CD4-positive, alpha-beta memory T cell (primary cell): ENCODE data around the gene CAPN1. TPM values are rescaled to one million over a fixed set of nuclear protein-coding genes. Genes with fewer than 3 reads are reported as not detected.

Source experiments
- CTCF ChIA-PET: fragments of 350-600 bp; sonication (Branson Sonifier 250); formaldehyde crosslinking; loops from one replicate; lab custom pipeline; 2021; ENCODE audit warnings: inconsistent platforms; ENCODE audit not compliant: partially characterized antibody; lab: Charles Lee
- POLR2A ChIA-PET: fragments of 350-600 bp; sonication (Branson Sonifier 250); formaldehyde crosslinking; loops from one replicate; lab custom pipeline; 2021; ENCODE audit not compliant: partially characterized antibody; lab: Charles Lee
- DNase-seq, 5 donors: peaks; one replicate each; pipeline versions ENCODE4 v3.0.0 to v3.0.0-alpha.2; 2020 to 2022; ENCODE audit warnings: mixed read lengths in 1 of 5
- H3K27ac ChIP-seq: one replicate; pipeline ENCODE4 v1.7.0; 2013; ENCODE audit warnings: low read depth, low read length
- H3K27me3 ChIP-seq: 2 replicates; pipeline ENCODE4 v1.7.0; 2013; ENCODE audit warnings: mild to moderate bottlenecking, low read length, moderate library complexity; ENCODE audit not compliant: insufficient read depth
- H3K36me3 ChIP-seq: 2 replicates; pipeline ENCODE4 v1.7.0; 2013; ENCODE audit warnings: mild to moderate bottlenecking, low read length, moderate library complexity; ENCODE audit not compliant: insufficient read depth
- H3K4me1 ChIP-seq: 2 replicates; pipeline ENCODE4 v1.7.0; 2013; ENCODE audit warnings: mild to moderate bottlenecking, low read length, moderate library complexity; ENCODE audit not compliant: insufficient read depth
- H3K4me3 ChIP-seq, 2 donors: one replicate each; pipeline ENCODE4 v1.7.0; 2013; ENCODE audit warnings: low read length in 2 of 2, mild to moderate bottlenecking in 1 of 2
- H3K9me3 ChIP-seq, 2 donors: one replicate each; pipeline ENCODE4 v1.7.0; 2013; ENCODE audit warnings: low read length in 2 of 2, control low read depth in 1 of 2; ENCODE audit not compliant: control insufficient read depth in 1 of 2
- H3K27ac Mint-ChIP-seq, 7 donors: one replicate each; pipeline ENCODE4 v1.8.0; 2020 to 2021; ENCODE audit warnings: mixed read lengths in 7 of 7, mild to moderate bottlenecking in 6 of 7, inconsistent platforms in 3 of 7, moderate library complexity in 3 of 7
- H3K27me3 Mint-ChIP-seq, 2 donors: one replicate each; pipeline ENCODE4 v1.8.0; 2020 to 2021; ENCODE audit warnings: mixed read lengths in 2 of 2
- H3K36me3 Mint-ChIP-seq, 2 donors: one replicate each; pipeline ENCODE4 v1.8.0; 2020 to 2021; ENCODE audit warnings: mixed read lengths in 2 of 2, inconsistent platforms in 1 of 2, mild to moderate bottlenecking in 1 of 2
- H3K4me1 Mint-ChIP-seq, 4 donors: one replicate each; pipeline ENCODE4 v1.8.0; 2020 to 2021; ENCODE audit warnings: mixed read lengths in 4 of 4, mild to moderate bottlenecking in 1 of 4
- H3K4me3 Mint-ChIP-seq, 8 donors: one replicate each; pipeline ENCODE4 v1.8.0; 2020 to 2021; ENCODE audit warnings: mixed read lengths in 8 of 8, mild to moderate bottlenecking in 7 of 8, moderate library complexity in 6 of 8, inconsistent platforms in 3 of 8
- H3K9me3 Mint-ChIP-seq, 8 donors: one replicate each; pipeline ENCODE4 v1.8.0; 2020 to 2021; ENCODE audit warnings: mixed read lengths in 8 of 8, mild to moderate bottlenecking in 5 of 8, inconsistent platforms in 3 of 8, moderate library complexity in 1 of 8
- intact Hi-C: fragments of 100-400 bp; cut with micrococcal nuclease; formaldehyde crosslinking; loops from one replicate; pipeline ENCODE4 v1.15.1; 2023
- polyA plus RNA-seq, 2 donors: library from polyadenylated mRNA; unstranded; fragments of 300-500 nt; fragmentation: Illumina TruSeq; gene quantifications; one replicate each; pipeline ENCODE4 v1.2.3, GENCODE V29; 2021
- total RNA-seq, 2 experiments: library from RNA; stranded (reverse); gene quantifications; one replicate each; pipeline ENCODE4 v1.2.3, GENCODE V29; 2021

Gene CAPN1
- total and polyA plus RNA-seq, 4 experiments from 2014 or later: 115 to 141 (median 131) TPM

DNA sequence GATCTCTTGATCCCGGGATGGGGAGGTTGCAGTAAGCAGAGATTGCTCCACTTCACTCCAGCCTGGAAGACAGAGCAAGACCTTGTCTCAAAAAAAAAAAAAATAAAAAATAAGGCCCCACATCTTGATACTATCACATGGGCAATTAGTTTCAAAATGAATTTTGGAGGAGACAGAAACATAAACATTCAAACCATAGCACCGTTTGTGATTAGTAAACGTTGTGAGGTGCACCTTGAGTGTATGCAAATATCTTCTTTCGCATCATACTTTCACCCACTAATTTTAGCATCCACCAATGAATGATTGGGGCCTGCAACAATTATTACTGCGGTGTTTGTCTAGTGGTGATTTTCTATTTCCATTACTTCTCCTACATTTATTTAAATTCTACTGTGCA lies 22.7 kb upstream of the CAPN1 start:
- no peaks in the 10 kb centered on the region for H3K27me3 ChIP-seq
- no peaks in the 10 kb centered on the region for H3K36me3 Mint-ChIP-seq
- peaks cover 0 to 4% of the 10 kb centered on the region in 2 donors for H3K27me3 Mint-ChIP-seq
- no peak overlapping the region for H3K4me3 ChIP-seq
- ChIA-PET POLR2A (no interaction called here), CTCF (no interaction called here)
- no peak overlapping the region for H3K27ac Mint-ChIP-seq
- no peaks in the 10 kb centered on the region for H3K4me1 Mint-ChIP-seq
- no peak overlapping the region for H3K4me3 Mint-ChIP-seq
- H3K36me3 ChIP-seq: no peaks in the 10 kb centered on the region
- H3K9me3 Mint-ChIP-seq: no peaks in the 10 kb centered on the region
- no peaks in the 10 kb centered on the region for H3K4me1 ChIP-seq
- no peaks in the 10 kb centered on the region for H3K9me3 ChIP-seq
- DNase-seq: no peak
- intact Hi-C loops: no loop called here
- H3K27ac ChIP-seq: no peak overlapping the region

DNA sequence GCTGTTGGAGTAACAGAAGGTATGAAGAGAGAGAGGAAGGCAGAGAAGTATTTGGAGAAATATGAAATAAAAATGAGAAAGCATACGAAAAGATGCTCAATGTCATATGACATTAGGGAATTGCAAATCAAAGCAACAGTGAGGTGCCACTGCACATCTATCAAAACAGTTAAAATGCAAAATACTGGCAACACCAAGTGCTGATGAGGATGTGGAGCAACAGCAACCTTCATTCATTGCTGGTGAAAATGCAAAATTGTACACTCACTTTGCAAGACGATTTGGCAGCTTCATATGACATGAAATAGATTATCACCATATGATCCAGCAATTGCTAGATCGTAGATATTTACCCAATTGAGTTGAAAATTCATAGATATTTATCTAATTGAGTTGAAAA lies 21.1 kb upstream of the CAPN1 start:
- H3K27ac ChIP-seq: no peak overlapping the region
- CTCF ChIA-PET: no interaction called here
- H3K27me3 ChIP-seq: no peaks in the 10 kb centered on the region
- H3K27ac Mint-ChIP-seq: no peak overlapping the region
- intact Hi-C loops: no loop called here
- H3K9me3 ChIP-seq: no peaks in the 10 kb centered on the region
- POLR2A ChIA-PET: no interaction called here
- DNase-seq: no peak
- H3K4me3 ChIP-seq: no peak overlapping the region
- H3K36me3 ChIP-seq: no peaks in the 10 kb centered on the region
- H3K4me1 ChIP-seq: no peaks in the 10 kb centered on the region
- H3K36me3 Mint-ChIP-seq: no peaks in the 10 kb centered on the region
- H3K27me3 Mint-ChIP-seq: peaks cover 0 to 4% of the 10 kb centered on the region in 2 donors
- no peak overlapping the region for H3K4me3 Mint-ChIP-seq
- H3K4me1 Mint-ChIP-seq: no peaks in the 10 kb centered on the region
- no peaks in the 10 kb centered on the region for H3K9me3 Mint-ChIP-seq

DNA sequence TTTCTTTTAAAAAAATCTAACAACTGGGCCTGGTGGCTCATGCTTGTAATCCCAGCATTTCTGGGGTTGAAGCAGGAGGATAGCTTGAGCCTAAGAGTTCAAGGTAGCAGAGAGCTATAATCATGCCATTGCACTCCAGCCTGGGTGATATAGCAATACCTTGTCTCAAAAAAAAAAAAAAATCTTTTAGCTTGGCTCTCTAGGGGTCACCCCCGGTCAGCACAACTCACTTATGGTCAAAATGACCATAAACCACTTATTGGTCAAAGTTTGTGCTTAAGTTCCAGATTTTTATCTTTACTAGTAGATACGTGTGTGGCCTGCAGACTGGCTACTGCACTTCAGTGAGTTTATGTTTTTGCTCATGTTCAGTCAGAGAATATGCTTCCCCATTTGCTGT lies 18.0 kb upstream of the CAPN1 start:
- Mint-ChIP-seq H3K36me3 (no peaks in the 10 kb centered on the region), H3K27me3 (peaks cover 0 to 4% of the 10 kb centered on the region in 2 donors), H3K4me1 (no peaks in the 10 kb centered on the region), H3K9me3 (no peaks in the 10 kb centered on the region), H3K27ac (no peak overlapping the region), H3K4me3 (no peak overlapping the region)
- Histone ChIP-seq H3K36me3 (no peaks in the 10 kb centered on the region), H3K4me1 (no peaks in the 10 kb centered on the region), H3K27me3 (no peaks in the 10 kb centered on the region), H3K27ac (no peak overlapping the region), H3K4me3 (no peak overlapping the region), H3K9me3 (no peaks in the 10 kb centered on the region)
- intact Hi-C loops: no loop called here
- POLR2A ChIA-PET: no interaction called here
- CTCF ChIA-PET: no interaction called here
- no peak for DNase-seq

DNA sequence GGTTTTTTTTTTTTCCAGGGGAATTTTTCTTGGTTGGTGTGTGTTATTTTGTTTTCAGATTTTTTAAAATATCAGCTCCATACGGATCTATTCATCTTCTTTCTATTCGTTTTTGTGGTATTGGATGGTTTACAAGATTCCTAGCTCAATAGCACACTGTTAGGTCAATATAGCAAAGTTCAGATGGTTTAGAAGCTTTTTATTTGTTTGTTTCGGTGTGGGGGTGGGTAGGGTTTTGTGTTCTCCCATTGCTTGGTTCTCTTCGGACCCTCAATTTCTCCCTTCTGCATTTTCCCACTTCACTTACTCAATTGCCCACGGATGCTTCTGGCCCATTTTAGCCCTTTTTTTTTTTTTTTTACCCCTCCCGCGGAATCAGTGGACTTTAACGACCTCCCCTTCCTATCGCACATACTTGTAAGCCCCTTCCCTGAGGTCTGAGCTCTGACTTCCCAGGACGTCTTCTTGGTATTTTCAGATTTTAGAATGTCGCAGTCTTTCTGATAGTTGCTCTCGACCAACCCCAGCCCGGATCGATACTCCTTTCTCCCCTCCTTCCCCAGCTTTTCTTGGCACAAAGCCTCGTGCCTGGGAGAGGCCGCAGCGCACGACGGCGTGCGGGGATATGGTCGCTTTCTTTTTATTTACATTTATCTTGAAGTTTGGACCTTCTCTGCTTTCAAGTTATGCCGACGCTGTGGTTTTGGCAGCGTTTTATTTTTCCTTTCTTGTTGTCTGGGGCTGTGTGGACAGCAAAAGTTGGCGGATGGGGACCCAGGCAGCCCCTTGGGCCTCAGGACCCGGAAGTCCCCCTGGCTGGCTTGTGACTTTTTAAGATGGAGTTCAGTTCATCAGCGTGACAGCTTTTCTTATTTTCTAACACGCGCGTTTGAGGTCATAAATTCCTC lies 16.1 kb upstream of the CAPN1 start:
- ChIA-PET POLR2A (no interaction called here), CTCF (no interaction called here)
- no peaks in the 10 kb centered on the region for H3K9me3 ChIP-seq
- H3K4me3 ChIP-seq: no peak overlapping the region
- Mint-ChIP-seq H3K27me3 (no peaks in the 10 kb centered on the region), H3K4me1 (no peaks in the 10 kb centered on the region), H3K27ac (no peak overlapping the region), H3K9me3 (no peaks in the 10 kb centered on the region), H3K36me3 (no peaks in the 10 kb centered on the region), H3K4me3 (no peak overlapping the region)
- H3K4me1 ChIP-seq: no peaks in the 10 kb centered on the region
- intact Hi-C loops: no loop called here
- H3K36me3 ChIP-seq: no peaks in the 10 kb centered on the region
- DNase-seq: no peak
- no peak overlapping the region for H3K27ac ChIP-seq
- H3K27me3 ChIP-seq: no peaks in the 10 kb centered on the region

DNA sequence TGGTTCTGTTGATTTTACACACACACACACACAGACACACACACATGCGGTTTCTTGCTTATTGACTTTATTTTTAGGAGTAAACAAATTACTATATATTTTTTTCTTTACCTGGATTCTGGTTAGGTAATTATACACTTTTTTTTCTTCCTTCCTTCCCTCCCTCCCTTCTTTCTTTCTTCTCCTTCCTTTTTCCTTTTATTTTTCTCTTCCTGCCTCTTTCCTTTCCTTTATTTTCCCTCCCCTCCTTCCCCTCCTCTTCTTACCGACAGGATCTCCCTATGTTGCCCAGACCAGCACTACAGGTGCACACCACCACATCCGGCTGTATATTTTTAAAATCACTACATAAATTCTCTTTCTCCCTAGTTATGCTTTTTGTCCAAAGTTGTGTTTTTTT lies 14.8 kb upstream of the CAPN1 start:
- Histone ChIP-seq H3K36me3 (no peaks in the 10 kb centered on the region), H3K4me3 (no peak overlapping the region), H3K27ac (no peak overlapping the region), H3K4me1 (no peaks in the 10 kb centered on the region), H3K27me3 (no peaks in the 10 kb centered on the region), H3K9me3 (no peaks in the 10 kb centered on the region)
- intact Hi-C loops: no loop called here
- Mint-ChIP-seq H3K27ac (peak overlapping the region in 1 of 7 donors; percentile 61), H3K36me3 (no peaks in the 10 kb centered on the region), H3K9me3 (no peaks in the 10 kb centered on the region), H3K4me1 (no peaks in the 10 kb centered on the region), H3K27me3 (no peaks in the 10 kb centered on the region), H3K4me3 (no peak overlapping the region)
- ChIA-PET CTCF (no interaction called here), POLR2A (no interaction called here)
- no peak for DNase-seq

DNA sequence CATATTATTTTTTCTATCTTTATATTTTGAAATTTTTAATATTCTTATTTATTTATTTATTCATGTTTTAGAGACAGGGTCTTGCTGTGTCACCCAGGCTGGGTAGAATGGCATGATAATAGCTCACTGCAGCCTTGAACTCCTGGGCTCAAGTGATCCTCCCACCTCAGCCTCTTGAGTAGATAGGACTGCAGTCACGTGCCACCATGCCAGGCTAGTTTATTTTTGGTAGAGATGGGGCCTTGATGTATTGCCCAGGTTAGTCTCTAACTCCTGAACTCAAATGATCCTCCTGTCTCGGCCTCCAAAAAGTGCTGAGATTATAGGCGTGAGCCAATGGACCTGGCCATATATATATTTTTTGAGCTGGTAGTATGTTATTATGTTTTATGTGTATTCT lies 14.1 kb upstream of the CAPN1 start:
- no peaks in the 10 kb centered on the region for H3K27me3 Mint-ChIP-seq
- no peaks in the 10 kb centered on the region for H3K9me3 Mint-ChIP-seq
- H3K27ac Mint-ChIP-seq: no peak overlapping the region
- Histone ChIP-seq H3K9me3 (no peaks in the 10 kb centered on the region), H3K4me3 (no peak overlapping the region), H3K27me3 (no peaks in the 10 kb centered on the region), H3K27ac (no peak overlapping the region), H3K36me3 (no peaks in the 10 kb centered on the region), H3K4me1 (no peaks in the 10 kb centered on the region)
- intact Hi-C loops: no loop called here
- no peak for DNase-seq
- ChIA-PET CTCF (no interaction called here), POLR2A (no interaction called here)
- H3K4me1 Mint-ChIP-seq: no peaks in the 10 kb centered on the region
- no peak overlapping the region for H3K4me3 Mint-ChIP-seq
- no peaks in the 10 kb centered on the region for H3K36me3 Mint-ChIP-seq

DNA sequence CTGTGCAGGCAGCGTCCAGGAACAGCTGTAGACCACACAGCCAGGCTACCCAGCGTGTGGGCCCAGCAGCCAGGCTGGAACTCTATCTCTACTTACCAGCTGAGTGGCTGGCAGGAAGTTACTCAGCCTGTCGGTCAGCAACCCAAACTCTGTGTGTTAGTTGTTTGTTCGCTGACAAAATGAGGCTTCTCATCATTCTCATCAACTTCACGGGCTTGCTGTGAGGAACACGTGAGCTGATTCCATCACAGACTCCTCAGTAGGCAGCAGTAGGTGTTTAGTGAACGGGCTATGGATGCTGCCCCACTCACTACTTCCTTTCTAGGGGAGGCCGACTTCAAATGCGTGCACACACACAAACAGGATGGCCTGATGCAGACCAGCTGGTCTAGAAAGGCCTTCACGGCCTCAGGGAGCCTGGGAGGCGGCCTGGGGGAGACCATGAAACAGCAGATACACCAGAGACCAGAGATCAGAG lies 12.5 kb upstream of the CAPN1 start:
- H3K36me3 Mint-ChIP-seq: no peaks in the 10 kb centered on the region
- Histone ChIP-seq H3K36me3 (no peaks in the 10 kb centered on the region), H3K4me3 (no peak overlapping the region), H3K27me3 (no peaks in the 10 kb centered on the region), H3K4me1 (no peaks in the 10 kb centered on the region), H3K9me3 (no peaks in the 10 kb centered on the region), H3K27ac (no peak overlapping the region)
- no peak for DNase-seq
- peak overlapping the region in 4 of 7 donors; percentile 68 to 84 (median 76) for H3K27ac Mint-ChIP-seq
- no peaks in the 10 kb centered on the region for H3K27me3 Mint-ChIP-seq
- no peaks in the 10 kb centered on the region for H3K4me1 Mint-ChIP-seq
- intact Hi-C loops: no loop called here
- ChIA-PET POLR2A (interaction anchor here (0.7 kb wide), 1 partner anchor 47 kb away, joined by 3 read pairs; the partner anchor contains the start of genes FAU and MRPL49), CTCF (interaction anchor here (1.4 kb wide), 1 partner anchor 13 kb away, joined by 3 read pairs; the partner anchor contains the start of gene CAPN1)
- H3K9me3 Mint-ChIP-seq: no peaks in the 10 kb centered on the region
- no peak overlapping the region for H3K4me3 Mint-ChIP-seq
